ENCODE data around the gene ADAM15. TPM values are rescaled to one million over a fixed set of nuclear protein-coding genes. Genes with fewer than 3 reads are reported as not detected.

ADAM15 gene
- total and polyA plus RNA-seq, 4 donors, result 49.5 to 233 (median 160) TPM

GRCh38 chr1:155078469-155079209 lies 27.5 kb downstream of the ADAM15 start, which contains the start of gene EFNA3:
EFNA3 (plus strand) TSS chr1:155078837; CDS start chr1:155078942, 105 bp downstream.
- Histone ChIP-seq H3K4me3 (no peak within 1 kb of the TSS), H3K27ac (ENCODE audit: low read depth in 1 of 2, low read length in 1 of 2) (no peak within 1 kb of the TSS), H3K27me3 (ENCODE audit: control insufficient read depth in 3 of 3, insufficient read depth in 3 of 3, low read length in 2 of 3) (peaks cover 0 to 39% (median 31%) of the 10 kb centered on the region in 3 donors), H3K9me3 (ENCODE audit: control insufficient read depth in 4 of 4, insufficient read depth in 3 of 4, low read length in 3 of 4) (no peaks in the 10 kb centered on the region), H3K4me1 (ENCODE audit: control insufficient read depth in 5 of 5, insufficient read depth in 5 of 5, low read length in 5 of 5) (peaks cover 0 to 46% (median 15%) of the 10 kb centered on the region in 5 donors), H3K9ac (ENCODE audit: insufficient read depth in 1 of 2, low read length in 2 of 2) (no peak within 1 kb of the TSS), H3K36me3 (ENCODE audit: control insufficient read depth in 4 of 4, insufficient read depth in 4 of 4, low read length in 4 of 4) (no peaks in the 10 kb centered on the region)
- 2% methylated on average over 49 to 59 of the region's 59 CpGs for WGBS, 2 donors
- ATAC-seq (ENCODE audit: insufficient read depth, low FRiP score) (peak; percentile 77), DNase-seq (peak; percentile 62 to 78 (median 76))
- no peak for TF ChIP-seq CTCF (IDR thresholded peaks at IDR 0.05; ENCODE audit: control extremely low read depth, extremely low read depth)

DNA sequence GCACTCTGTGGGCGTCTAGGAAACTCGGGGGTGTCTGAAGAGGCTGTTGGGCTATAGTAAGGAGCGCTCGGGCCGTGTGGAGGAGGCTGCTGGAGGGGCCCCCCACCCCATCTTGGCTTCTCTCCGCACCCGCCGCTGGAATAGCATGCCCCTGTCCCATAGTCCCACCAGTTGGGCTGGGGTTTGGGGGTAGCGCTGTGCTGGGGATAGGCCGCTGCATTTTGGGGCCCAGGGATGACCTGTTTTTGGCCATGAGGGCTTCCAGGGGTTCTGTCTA lies 28.0 kb downstream of the ADAM15 start:
- Histone ChIP-seq H3K27me3 (ENCODE audit: control insufficient read depth in 3 of 3, insufficient read depth in 3 of 3, low read length in 2 of 3) (peaks cover 0 to 44% (median 34%) of the 10 kb centered on the region in 3 donors), H3K9ac (ENCODE audit: insufficient read depth in 1 of 2, low read length in 2 of 2) (no peak overlapping the region), H3K36me3 (ENCODE audit: control insufficient read depth in 4 of 4, insufficient read depth in 4 of 4, low read length in 4 of 4) (no peaks in the 10 kb centered on the region), H3K9me3 (ENCODE audit: control insufficient read depth in 4 of 4, insufficient read depth in 3 of 4, low read length in 3 of 4) (no peaks in the 10 kb centered on the region), H3K27ac (ENCODE audit: low read depth in 1 of 2, low read length in 1 of 2) (no peak overlapping the region), H3K4me3 (no peak overlapping the region), H3K4me1 (ENCODE audit: control insufficient read depth in 5 of 5, insufficient read depth in 5 of 5, low read length in 5 of 5) (peaks cover 0 to 48% (median 16%) of the 10 kb centered on the region in 5 donors)
- DNase-seq (no peak), ATAC-seq (ENCODE audit: insufficient read depth, low FRiP score) (no peak)
- 4 to 8% methylated on average over 10 of the region's 10 CpGs for whole genome bisulfite sequencing, 2 donors
- TF ChIP-seq CTCF (IDR thresholded peaks at IDR 0.05; ENCODE audit: control extremely low read depth, extremely low read depth), result no peak

DNA sequence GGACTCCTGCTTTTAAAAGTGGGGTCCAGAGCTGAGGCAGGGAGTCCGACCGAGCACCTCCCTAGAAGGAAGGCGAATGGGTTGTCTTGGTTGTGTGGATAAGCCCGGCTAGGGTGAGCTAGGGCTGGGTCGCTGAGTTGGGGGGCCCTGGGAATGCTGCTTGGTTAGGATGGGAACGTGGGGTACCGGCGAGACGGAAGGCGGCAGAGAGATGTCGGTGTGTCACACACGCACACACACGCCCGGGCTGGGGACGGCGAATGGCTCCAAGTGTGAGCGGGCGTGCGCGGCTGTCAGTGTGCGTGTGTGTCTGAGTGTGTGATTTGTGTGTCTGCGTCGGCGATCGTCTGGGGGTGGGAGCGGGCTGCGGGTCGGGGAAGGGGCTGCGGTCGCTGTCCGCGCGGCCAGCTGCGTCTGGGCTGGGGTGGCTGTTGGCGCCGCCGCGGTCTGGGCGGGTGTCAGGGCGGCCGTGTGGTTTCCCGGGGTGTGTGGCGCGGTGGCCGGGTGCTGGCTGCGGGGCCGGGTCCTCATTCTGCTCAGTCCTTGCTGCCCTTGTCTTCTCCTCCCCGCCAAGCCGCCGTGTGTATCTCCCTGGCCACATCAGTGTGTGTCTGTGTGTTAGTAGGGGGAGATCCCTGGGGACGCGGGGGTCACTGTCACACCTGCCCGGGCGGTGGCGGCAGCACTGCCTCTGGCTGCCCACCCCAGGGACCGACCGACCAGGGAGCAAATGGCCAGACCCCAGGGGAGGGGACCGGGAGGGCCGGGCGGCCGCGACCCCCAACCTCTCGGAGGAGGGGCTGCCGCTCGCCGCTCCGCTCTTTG lies 28.6 kb downstream of the ADAM15 start:
- peak in 1 of 3 donors; percentile 39 for DNase-seq
- no peak for ATAC-seq (ENCODE audit: insufficient read depth, low FRiP score)
- 1 to 2% methylated on average over 51 to 67 of the region's 67 CpGs for WGBS, 2 donors

More for the DNA sequence above, 28.6 kb downstream of the ADAM15 start:
- Histone ChIP-seq H3K9ac (ENCODE audit: insufficient read depth in 1 of 2, low read length in 2 of 2) (no peak overlapping the region), H3K36me3 (ENCODE audit: control insufficient read depth in 4 of 4, insufficient read depth in 4 of 4, low read length in 4 of 4) (no peaks in the 10 kb centered on the region), H3K9me3 (ENCODE audit: control insufficient read depth in 4 of 4, insufficient read depth in 3 of 4, low read length in 3 of 4) (no peaks in the 10 kb centered on the region), H3K27ac (ENCODE audit: low read depth in 1 of 2, low read length in 1 of 2) (no peak overlapping the region), H3K4me1 (ENCODE audit: control insufficient read depth in 5 of 5, insufficient read depth in 5 of 5, low read length in 5 of 5) (peaks cover 0 to 53% (median 20%) of the 10 kb centered on the region in 5 donors), H3K27me3 (ENCODE audit: control insufficient read depth in 3 of 3, insufficient read depth in 3 of 3, low read length in 2 of 3) (peaks cover 0 to 46% (median 34%) of the 10 kb centered on the region in 3 donors), H3K4me3 (no peak overlapping the region)
- TF ChIP-seq CTCF (IDR thresholded peaks at IDR 0.05; ENCODE audit: control extremely low read depth, extremely low read depth), result no peak

Data from lung (tissue), 12 donors.